Measurements from ENCODE around the gene MAGI2. TPM values are rescaled to one million over a fixed set of nuclear protein-coding genes. Genes with fewer than 3 reads are reported as not detected.

The MAGI2 gene
- total RNA-seq, 1 donor from 2014 or later = 5.4 TPM

DNA sequence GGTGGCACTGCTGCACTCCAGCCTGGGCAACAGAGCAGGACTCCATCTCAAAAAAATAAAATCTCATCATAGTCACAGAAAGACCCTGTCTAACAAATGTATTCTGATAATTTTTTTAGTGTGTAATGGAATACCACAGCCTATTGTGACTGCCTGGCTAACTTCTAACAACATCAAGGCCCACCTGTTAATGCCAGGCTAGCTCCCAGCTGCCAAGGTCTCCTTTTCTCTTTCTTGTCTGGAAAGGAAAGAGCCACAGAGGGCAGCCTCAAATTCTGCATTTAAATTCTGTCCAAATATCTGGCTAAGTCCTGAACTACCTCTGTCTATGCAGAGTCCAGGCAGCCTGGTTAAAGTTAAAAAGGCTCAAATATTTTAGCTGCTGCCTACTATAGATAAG is 700.9 kb downstream of the MAGI2 start:
- Histone ChIP-seq H3K4me1 (ENCODE audit: insufficient read depth, low read length) (no peaks in the 10 kb centered on the region), H3K9me3 (ENCODE audit: insufficient read depth, low read depth, low read length) (no peaks in the 10 kb centered on the region), H4K20me1 (ENCODE audit: insufficient read depth, low read length) (no peaks in the 10 kb centered on the region), H3K36me3 (ENCODE audit: insufficient read depth, low read length) (no peaks in the 10 kb centered on the region), H3K27ac (ENCODE audit: low read depth, low read length) (no peak overlapping the region), H3K9ac (ENCODE audit: low read length) (no peak overlapping the region), H3K27me3 (ENCODE audit: insufficient read depth, low read length) (no peaks in the 10 kb centered on the region), H2AFZ (ENCODE audit: low read depth, low read length) (no peak overlapping the region), H3K4me3 (ENCODE audit: insufficient read depth, low read depth, low read length) (no peak overlapping the region), H3K79me2 (ENCODE audit: insufficient read depth, low read length) (no peaks in the 10 kb centered on the region), H3K4me2 (ENCODE audit: low read length) (no peak overlapping the region)
- FAIRE-seq (no peak), DNase-seq (ENCODE audit: low read depth) (no peak)
- Mint-ChIP-seq H3K9me3 (ENCODE audit: unreplicated experiment) (peaks cover 4% of the 10 kb centered on the region), H3K4me1 (ENCODE audit: low read depth, unreplicated experiment) (no peaks in the 10 kb centered on the region), H3K4me3 (ENCODE audit: unreplicated experiment) (no peak overlapping the region), H3K27me3 (ENCODE audit: low read depth, unreplicated experiment) (no peaks in the 10 kb centered on the region), H3K27ac (ENCODE audit: unreplicated experiment) (no peak overlapping the region), H3K36me3 (ENCODE audit: low read depth, unreplicated experiment) (no peaks in the 10 kb centered on the region)
- no peak for TF ChIP-seq EZH2 (IDR thresholded peaks at IDR 0.05; ENCODE audit: insufficient read depth, low read length)
- no peak for TF ChIP-seq CTCF (IDR thresholded peaks at IDR 0.05; ENCODE audit: insufficient read depth, low read depth, low read length)

- no peaks in the 10 kb centered on the region for H4K20me1 ChIP-seq (ENCODE audit: insufficient read depth, low read length)
- H3K4me1 ChIP-seq (ENCODE audit: insufficient read depth, low read length) = no peaks in the 10 kb centered on the region
- no peaks in the 10 kb centered on the region for H3K27me3 Mint-ChIP-seq (ENCODE audit: low read depth, unreplicated experiment)
- DNase-seq (ENCODE audit: low read depth) = no peak
- no peak overlapping the region for H3K4me2 ChIP-seq (ENCODE audit: low read length)
- H3K9ac ChIP-seq (ENCODE audit: low read length) = no peak overlapping the region
- H3K9me3 ChIP-seq (ENCODE audit: insufficient read depth, low read depth, low read length) = no peaks in the 10 kb centered on the region
- no peaks in the 10 kb centered on the region for H3K27me3 ChIP-seq (ENCODE audit: insufficient read depth, low read length)
- no peak overlapping the region for H3K27ac Mint-ChIP-seq (ENCODE audit: unreplicated experiment)
- H3K9me3 Mint-ChIP-seq (ENCODE audit: unreplicated experiment) = peaks cover 4% of the 10 kb centered on the region
- no peak overlapping the region for H3K4me3 Mint-ChIP-seq (ENCODE audit: unreplicated experiment)
- no peaks in the 10 kb centered on the region for H3K4me1 Mint-ChIP-seq (ENCODE audit: low read depth, unreplicated experiment)
- no peaks in the 10 kb centered on the region for H3K36me3 ChIP-seq (ENCODE audit: insufficient read depth, low read length)
- no peak for FAIRE-seq
- no peak overlapping the region for H2AFZ ChIP-seq (ENCODE audit: low read depth, low read length)
- no peak overlapping the region for H3K27ac ChIP-seq (ENCODE audit: low read depth, low read length)
- TF ChIP-seq CTCF (IDR thresholded peaks at IDR 0.05; ENCODE audit: insufficient read depth, low read depth, low read length) (no peak), EZH2 (IDR thresholded peaks at IDR 0.05; ENCODE audit: insufficient read depth, low read length) (no peak)
- H3K4me3 ChIP-seq (ENCODE audit: insufficient read depth, low read depth, low read length) = no peak overlapping the region
- H3K79me2 ChIP-seq (ENCODE audit: insufficient read depth, low read length) = no peaks in the 10 kb centered on the region
- H3K36me3 Mint-ChIP-seq (ENCODE audit: low read depth, unreplicated experiment) = no peaks in the 10 kb centered on the region
Measured at GRCh38 chr7:78751253-78751652, 702.2 kb downstream of the MAGI2 start.

DNA sequence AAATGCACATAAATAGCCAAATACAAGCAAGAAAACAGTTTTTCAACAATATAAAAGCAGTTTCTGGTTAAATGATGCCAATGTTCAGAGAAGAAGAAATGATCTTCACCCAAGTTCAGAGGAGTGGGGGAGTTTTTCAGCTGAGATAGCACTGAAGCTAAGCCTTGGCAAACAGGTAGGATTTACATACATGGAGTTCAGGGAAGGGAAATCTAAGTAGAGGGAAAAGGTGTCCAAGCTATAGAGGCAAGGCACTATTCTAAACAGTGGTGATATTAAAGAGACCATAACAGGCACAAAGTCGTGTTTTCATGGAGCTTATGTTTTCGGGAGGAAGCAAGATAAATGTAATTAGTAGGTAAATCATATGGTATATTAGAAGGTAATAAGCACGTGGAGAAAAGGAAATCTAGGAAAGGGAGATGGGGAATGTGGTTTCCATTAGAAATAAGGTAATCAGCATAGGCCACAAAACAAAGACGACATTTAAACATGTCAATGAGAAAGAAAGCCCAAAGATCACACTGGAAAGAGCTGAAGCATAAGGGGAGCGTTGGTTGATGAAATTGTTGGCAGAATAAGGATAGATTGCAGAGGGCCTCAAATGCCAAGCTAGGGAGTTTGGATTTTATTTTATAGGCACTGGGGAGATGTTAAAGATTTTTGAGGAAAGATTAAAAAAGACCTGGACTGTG is 704.3 kb downstream of the MAGI2 start:
- no peak for FAIRE-seq
- no peak for DNase-seq (ENCODE audit: low read depth)
- Histone ChIP-seq H3K27ac (ENCODE audit: low read depth, low read length) (no peak overlapping the region), H3K9ac (ENCODE audit: low read length) (no peak overlapping the region), H3K4me1 (ENCODE audit: insufficient read depth, low read length) (no peaks in the 10 kb centered on the region), H4K20me1 (ENCODE audit: insufficient read depth, low read length) (no peaks in the 10 kb centered on the region), H2AFZ (ENCODE audit: low read depth, low read length) (no peak overlapping the region), H3K36me3 (ENCODE audit: insufficient read depth, low read length) (no peaks in the 10 kb centered on the region), H3K79me2 (ENCODE audit: insufficient read depth, low read length) (no peaks in the 10 kb centered on the region), H3K9me3 (ENCODE audit: insufficient read depth, low read depth, low read length) (no peaks in the 10 kb centered on the region), H3K27me3 (ENCODE audit: insufficient read depth, low read length) (no peaks in the 10 kb centered on the region), H3K4me2 (ENCODE audit: low read length) (no peak overlapping the region), H3K4me3 (ENCODE audit: insufficient read depth, low read depth, low read length) (no peak overlapping the region)
- H3K36me3 Mint-ChIP-seq (ENCODE audit: low read depth, unreplicated experiment) = no peaks in the 10 kb centered on the region
- H3K9me3 Mint-ChIP-seq (ENCODE audit: unreplicated experiment) = peaks cover 4% of the 10 kb centered on the region
- no peaks in the 10 kb centered on the region for H3K27me3 Mint-ChIP-seq (ENCODE audit: low read depth, unreplicated experiment)
- no peak overlapping the region for H3K4me3 Mint-ChIP-seq (ENCODE audit: unreplicated experiment)
- TF ChIP-seq EZH2 (IDR thresholded peaks at IDR 0.05; ENCODE audit: insufficient read depth, low read length) = no peak
- no peak for TF ChIP-seq CTCF (IDR thresholded peaks at IDR 0.05; ENCODE audit: insufficient read depth, low read depth, low read length)
- H3K4me1 Mint-ChIP-seq (ENCODE audit: low read depth, unreplicated experiment) = no peaks in the 10 kb centered on the region
- H3K27ac Mint-ChIP-seq (ENCODE audit: unreplicated experiment) = no peak overlapping the region

Data from astrocyte (in vitro differentiated cells and primary cell).